HEK293 (cell line): ENCODE data around the gene TEAD2.

Source experiments
- ZNF274 ChIP-seq, 2 experiments: fragments of 200-500 bp in 1 of 2; fragments of 450-650 bp in 1 of 2; sonication (Bioruptor generic) in 1 of 2; formaldehyde crosslinking in 1 of 2; IDR thresholded peaks; 2 replicates each; pipeline versions ENCODE4 v1.5.1 to v1.6.1; 2014 to 2016; ENCODE audit warnings: borderline replicate concordance in 1 of 2, inconsistent platforms in 1 of 2, low read length in 1 of 2, missing biosample characterization in 1 of 2, missing genetic modification characterization in 1 of 2
- ZNF530 ChIP-seq: fragments of 450-650 bp; formaldehyde crosslinking; IDR thresholded peaks from 2 replicates; pipeline ENCODE4 v1.5.1; 2016; ENCODE audit warnings: low read depth, missing biosample characterization, missing genetic modification characterization
- TF ChIP-seq, protein P1 (sequence below): fragments of 450-650 bp; formaldehyde crosslinking; IDR thresholded peaks from 2 replicates; pipeline ENCODE4 v1.5.1; 2016; ENCODE audit warnings: missing biosample characterization, missing genetic modification characterization
- TF ChIP-seq, protein P2 (sequence below): fragments of 450-650 bp; formaldehyde crosslinking; IDR thresholded peaks from 2 replicates; pipeline ENCODE4 v1.5.1; 2016; ENCODE audit warnings: missing biosample characterization, missing genetic modification characterization
- TF ChIP-seq, protein P3 (sequence below): fragments of 450-650 bp; formaldehyde crosslinking; IDR thresholded peaks from 2 replicates; pipeline ENCODE4 v1.5.1; 2016; ENCODE audit warnings: missing biosample characterization, missing genetic modification characterization
- TF ChIP-seq, protein P4 (sequence below): fragments of 450-650 bp; formaldehyde crosslinking; IDR thresholded peaks from 2 replicates; pipeline ENCODE4 v1.5.1; 2016; ENCODE audit warnings: missing biosample characterization, missing genetic modification characterization
- TF ChIP-seq, protein P5 (sequence below): fragments of 450-650 bp; formaldehyde crosslinking; IDR thresholded peaks from 2 replicates; pipeline ENCODE4 v1.5.1; 2016; ENCODE audit warnings: missing biosample characterization, missing genetic modification characterization, borderline replicate concordance
- TF ChIP-seq, protein P6 (sequence below): fragments of 450-650 bp; formaldehyde crosslinking; IDR thresholded peaks from 2 replicates; pipeline ENCODE4 v1.5.1; 2017; ENCODE audit warnings: missing biosample characterization, missing genetic modification characterization

DNA sequence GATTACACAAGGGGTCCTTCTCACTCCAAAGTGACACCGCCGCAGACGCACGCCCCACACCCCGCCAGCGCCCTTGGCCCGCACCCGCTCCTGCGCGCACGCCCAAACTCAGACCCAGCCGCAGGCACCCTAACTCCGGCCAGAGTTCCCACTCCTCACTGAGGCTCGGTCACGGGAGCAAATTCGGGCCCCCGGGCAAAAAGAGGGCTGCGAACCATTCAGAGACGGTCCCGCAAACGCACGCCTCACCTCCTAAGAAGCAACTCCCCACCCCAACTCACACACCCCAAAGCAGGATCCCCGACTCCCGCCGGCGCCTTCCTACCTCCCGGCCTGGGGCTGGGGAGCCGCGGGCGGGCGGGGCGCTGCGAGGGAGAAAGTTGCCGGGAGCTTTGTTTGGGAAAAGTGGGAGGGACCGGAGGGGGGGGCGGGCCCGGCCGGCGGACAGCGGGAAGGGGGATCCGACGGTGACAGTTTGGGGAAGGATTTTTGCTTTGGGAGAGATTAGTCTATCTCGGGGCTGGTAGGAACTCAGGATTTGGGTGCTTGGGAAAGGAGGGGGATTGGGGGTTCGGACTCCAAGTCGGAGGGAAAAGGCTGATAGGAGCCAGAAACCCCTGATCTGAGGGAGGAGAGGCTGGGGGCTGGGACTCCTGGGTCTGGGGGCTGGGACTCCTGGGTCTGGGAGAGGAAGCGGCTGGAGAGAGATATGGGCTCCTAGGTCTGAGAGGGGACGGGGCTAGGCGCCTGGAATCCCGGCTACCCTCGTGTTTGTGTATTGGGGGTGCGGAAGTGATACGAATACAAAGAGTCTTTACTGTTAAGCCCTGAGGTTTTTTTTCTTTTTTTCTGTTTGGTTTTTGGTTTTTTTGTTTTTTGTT, at the start of gene TEAD2:
- TF ChIP-seq ZNF530 (tag by site-specific recombination) = no peak
- TF ChIP-seq, protein P1, sequence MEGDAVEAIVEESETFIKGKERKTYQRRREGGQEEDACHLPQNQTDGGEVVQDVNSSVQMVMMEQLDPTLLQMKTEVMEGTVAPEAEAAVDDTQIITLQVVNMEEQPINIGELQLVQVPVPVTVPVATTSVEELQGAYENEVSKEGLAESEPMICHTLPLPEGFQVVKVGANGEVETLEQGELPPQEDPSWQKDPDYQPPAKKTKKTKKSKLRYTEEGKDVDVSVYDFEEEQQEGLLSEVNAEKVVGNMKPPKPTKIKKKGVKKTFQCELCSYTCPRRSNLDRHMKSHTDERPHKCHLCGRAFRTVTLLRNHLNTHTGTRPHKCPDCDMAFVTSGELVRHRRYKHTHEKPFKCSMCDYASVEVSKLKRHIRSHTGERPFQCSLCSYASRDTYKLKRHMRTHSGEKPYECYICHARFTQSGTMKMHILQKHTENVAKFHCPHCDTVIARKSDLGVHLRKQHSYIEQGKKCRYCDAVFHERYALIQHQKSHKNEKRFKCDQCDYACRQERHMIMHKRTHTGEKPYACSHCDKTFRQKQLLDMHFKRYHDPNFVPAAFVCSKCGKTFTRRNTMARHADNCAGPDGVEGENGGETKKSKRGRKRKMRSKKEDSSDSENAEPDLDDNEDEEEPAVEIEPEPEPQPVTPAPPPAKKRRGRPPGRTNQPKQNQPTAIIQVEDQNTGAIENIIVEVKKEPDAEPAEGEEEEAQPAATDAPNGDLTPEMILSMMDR (tag by site-specific recombination) = no peak
- TF ChIP-seq, protein P2, sequence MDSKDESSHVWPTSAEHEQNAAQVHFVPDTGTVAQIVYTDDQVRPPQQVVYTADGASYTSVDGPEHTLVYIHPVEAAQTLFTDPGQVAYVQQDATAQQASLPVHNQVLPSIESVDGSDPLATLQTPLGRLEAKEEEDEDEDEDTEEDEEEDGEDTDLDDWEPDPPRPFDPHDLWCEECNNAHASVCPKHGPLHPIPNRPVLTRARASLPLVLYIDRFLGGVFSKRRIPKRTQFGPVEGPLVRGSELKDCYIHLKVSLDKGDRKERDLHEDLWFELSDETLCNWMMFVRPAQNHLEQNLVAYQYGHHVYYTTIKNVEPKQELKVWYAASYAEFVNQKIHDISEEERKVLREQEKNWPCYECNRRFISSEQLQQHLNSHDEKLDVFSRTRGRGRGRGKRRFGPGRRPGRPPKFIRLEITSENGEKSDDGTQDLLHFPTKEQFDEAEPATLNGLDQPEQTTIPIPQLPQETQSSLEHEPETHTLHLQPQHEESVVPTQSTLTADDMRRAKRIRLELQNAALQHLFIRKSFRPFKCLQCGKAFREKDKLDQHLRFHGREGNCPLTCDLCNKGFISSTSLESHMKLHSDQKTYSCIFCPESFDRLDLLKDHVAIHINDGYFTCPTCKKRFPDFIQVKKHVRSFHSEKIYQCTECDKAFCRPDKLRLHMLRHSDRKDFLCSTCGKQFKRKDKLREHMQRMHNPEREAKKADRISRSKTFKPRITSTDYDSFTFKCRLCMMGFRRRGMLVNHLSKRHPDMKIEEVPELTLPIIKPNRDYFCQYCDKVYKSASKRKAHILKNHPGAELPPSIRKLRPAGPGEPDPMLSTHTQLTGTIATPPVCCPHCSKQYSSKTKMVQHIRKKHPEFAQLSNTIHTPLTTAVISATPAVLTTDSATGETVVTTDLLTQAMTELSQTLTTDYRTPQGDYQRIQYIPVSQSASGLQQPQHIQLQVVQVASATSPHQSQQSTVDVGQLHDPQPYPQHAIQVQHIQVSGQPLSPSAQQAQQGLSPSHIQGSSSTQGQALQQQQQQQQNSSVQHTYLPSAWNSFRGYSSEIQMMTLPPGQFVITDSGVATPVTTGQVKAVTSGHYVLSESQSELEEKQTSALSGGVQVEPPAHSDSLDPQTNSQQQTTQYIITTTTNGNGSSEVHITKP (tag by site-specific recombination) = peak; percentile 61; the same call in 1 of the 2 replicates
- TF ChIP-seq, protein P3, sequence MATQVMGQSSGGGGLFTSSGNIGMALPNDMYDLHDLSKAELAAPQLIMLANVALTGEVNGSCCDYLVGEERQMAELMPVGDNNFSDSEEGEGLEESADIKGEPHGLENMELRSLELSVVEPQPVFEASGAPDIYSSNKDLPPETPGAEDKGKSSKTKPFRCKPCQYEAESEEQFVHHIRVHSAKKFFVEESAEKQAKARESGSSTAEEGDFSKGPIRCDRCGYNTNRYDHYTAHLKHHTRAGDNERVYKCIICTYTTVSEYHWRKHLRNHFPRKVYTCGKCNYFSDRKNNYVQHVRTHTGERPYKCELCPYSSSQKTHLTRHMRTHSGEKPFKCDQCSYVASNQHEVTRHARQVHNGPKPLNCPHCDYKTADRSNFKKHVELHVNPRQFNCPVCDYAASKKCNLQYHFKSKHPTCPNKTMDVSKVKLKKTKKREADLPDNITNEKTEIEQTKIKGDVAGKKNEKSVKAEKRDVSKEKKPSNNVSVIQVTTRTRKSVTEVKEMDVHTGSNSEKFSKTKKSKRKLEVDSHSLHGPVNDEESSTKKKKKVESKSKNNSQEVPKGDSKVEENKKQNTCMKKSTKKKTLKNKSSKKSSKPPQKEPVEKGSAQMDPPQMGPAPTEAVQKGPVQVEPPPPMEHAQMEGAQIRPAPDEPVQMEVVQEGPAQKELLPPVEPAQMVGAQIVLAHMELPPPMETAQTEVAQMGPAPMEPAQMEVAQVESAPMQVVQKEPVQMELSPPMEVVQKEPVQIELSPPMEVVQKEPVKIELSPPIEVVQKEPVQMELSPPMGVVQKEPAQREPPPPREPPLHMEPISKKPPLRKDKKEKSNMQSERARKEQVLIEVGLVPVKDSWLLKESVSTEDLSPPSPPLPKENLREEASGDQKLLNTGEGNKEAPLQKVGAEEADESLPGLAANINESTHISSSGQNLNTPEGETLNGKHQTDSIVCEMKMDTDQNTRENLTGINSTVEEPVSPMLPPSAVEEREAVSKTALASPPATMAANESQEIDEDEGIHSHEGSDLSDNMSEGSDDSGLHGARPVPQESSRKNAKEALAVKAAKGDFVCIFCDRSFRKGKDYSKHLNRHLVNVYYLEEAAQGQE (tag by site-specific recombination) = 0 out of 2 replicates have a peak, but pooled peaks have one; percentile 10
- TF ChIP-seq, protein P4, sequence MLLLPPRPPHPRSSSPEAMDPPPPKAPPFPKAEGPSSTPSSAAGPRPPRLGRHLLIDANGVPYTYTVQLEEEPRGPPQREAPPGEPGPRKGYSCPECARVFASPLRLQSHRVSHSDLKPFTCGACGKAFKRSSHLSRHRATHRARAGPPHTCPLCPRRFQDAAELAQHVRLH (tag by site-specific recombination) = no peak
- TF ChIP-seq, protein P5, sequence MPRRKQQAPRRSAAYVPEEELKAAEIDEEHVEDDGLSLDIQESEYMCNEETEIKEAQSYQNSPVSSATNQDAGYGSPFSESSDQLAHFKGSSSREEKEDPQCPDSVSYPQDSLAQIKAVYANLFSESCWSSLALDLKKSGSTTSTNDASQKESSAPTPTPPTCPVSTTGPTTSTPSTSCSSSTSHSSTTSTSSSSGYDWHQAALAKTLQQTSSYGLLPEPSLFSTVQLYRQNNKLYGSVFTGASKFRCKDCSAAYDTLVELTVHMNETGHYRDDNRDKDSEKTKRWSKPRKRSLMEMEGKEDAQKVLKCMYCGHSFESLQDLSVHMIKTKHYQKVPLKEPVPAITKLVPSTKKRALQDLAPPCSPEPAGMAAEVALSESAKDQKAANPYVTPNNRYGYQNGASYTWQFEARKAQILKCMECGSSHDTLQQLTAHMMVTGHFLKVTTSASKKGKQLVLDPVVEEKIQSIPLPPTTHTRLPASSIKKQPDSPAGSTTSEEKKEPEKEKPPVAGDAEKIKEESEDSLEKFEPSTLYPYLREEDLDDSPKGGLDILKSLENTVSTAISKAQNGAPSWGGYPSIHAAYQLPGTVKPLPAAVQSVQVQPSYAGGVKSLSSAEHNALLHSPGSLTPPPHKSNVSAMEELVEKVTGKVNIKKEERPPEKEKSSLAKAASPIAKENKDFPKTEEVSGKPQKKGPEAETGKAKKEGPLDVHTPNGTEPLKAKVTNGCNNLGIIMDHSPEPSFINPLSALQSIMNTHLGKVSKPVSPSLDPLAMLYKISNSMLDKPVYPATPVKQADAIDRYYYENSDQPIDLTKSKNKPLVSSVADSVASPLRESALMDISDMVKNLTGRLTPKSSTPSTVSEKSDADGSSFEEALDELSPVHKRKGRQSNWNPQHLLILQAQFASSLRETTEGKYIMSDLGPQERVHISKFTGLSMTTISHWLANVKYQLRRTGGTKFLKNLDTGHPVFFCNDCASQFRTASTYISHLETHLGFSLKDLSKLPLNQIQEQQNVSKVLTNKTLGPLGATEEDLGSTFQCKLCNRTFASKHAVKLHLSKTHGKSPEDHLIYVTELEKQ (tag by site-specific recombination) = no peak
- TF ChIP-seq, protein P6, sequence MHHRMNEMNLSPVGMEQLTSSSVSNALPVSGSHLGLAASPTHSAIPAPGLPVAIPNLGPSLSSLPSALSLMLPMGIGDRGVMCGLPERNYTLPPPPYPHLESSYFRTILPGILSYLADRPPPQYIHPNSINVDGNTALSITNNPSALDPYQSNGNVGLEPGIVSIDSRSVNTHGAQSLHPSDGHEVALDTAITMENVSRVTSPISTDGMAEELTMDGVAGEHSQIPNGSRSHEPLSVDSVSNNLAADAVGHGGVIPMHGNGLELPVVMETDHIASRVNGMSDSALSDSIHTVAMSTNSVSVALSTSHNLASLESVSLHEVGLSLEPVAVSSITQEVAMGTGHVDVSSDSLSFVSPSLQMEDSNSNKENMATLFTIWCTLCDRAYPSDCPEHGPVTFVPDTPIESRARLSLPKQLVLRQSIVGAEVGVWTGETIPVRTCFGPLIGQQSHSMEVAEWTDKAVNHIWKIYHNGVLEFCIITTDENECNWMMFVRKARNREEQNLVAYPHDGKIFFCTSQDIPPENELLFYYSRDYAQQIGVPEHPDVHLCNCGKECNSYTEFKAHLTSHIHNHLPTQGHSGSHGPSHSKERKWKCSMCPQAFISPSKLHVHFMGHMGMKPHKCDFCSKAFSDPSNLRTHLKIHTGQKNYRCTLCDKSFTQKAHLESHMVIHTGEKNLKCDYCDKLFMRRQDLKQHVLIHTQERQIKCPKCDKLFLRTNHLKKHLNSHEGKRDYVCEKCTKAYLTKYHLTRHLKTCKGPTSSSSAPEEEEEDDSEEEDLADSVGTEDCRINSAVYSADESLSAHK (tag by site-specific recombination) = no peak
- no peak for TF ChIP-seq ZNF274 (IDR thresholded peaks at IDR 0.05; ENCODE audit: low read length)
- TF ChIP-seq ZNF274 (tag by site-specific recombination; IDR thresholded peaks at IDR 0.05; ENCODE audit: borderline replicate concordance) = no peak
